Fibroblast of skin of right quadriceps (primary cell): Measurements from ENCODE around the gene TPPP2.

Source experiments
- DNase-seq: peaks from one replicate; pipeline ENCODE4 v3.0.0-alpha.2; 2013

The TPPP2 gene

DNA sequence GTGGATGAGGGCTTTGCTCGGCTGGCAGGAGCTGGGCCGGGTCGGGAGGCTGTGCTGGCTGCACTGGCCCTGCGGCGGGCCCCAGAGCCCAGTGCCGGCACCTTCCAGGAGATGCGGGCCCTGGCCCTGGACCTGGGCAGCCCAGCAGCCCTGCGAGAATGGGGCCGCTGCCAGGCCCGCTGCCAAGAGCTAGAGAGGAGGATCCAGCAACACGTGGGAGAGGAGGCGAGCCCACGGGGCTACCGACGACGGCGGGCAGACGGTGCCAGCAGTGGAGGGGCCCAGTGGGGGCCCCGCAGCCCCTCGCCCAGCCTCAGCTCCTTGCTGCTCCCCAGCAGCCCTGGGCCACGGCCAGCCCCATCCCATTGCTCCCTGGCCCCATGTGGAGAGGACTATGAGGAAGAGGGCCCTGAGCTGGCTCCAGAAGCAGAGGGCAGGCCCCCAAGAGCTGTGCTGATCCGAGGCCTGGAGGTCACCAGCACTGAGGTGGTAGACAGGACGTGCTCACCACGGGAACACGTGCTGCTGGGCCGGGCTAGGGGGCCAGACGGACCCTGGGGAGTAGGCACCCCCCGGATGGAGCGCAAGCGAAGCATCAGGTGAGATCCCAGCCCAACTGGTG lies 51.6 kb downstream of the TPPP2 start:
- no peak for DNase-seq
